T-helper 2 cell (primary cell): Measurements from ENCODE around the gene ARL3.
"Not testable (repeated sequence)": the region's sequence is repeated elsewhere in the genome, so short reads cannot be mapped to it uniquely, and the experiment has no call there.

ENCODE experiments used
- DNase-seq, 5 experiments: peaks; one replicate each; pipeline versions ENCODE4 v3.0.0 to v3.0.0-alpha.2; 2012 to 2022

ARL3 gene

GRCh38 chr10:102701796-102702195, 12.4 kb downstream of the ARL3 start:
- no peak for DNase-seq

DNA sequence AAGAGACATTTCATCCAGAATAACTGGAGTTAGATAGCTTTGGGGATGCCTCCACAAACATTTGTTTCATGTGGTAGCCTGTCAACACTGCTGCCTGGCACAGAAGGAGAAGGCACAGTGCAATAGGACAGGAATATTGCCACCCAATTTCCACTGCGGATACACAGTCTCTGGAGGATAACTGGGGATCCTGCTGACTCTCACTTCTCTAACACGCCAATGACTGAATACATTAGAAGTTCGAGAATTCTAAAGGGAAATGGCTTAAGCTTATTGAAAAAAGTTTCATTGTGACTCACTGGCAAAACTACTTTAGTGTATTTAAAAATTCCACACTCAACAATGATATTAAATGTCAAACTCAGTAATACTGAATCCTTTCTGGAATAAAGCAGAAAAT, 12.9 kb downstream of the ARL3 start:
- no peak for DNase-seq

DNA sequence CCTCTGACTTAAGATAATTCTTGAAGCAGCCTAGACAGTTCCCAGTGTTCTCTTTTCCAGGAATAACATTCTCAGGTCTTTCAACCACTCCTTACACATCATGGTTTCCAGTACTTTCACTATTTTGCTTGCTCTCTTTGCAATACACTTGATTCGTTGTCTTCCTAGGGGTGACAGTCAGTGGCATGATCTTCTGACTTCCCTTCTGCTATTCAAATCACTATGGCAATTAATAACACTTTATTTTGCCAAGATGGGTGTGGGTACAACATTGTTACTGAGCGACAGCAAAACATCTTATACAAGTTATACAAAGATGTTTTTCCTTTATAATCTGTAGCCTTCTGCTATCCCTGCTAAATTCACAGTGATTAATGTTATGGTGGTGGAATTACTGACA, 15.3 kb downstream of the ARL3 start:
- no peak for DNase-seq

GRCh38 chr10:102696736-102697135, 17.5 kb downstream of the ARL3 start:
- DNase-seq, result no peak

- DNase-seq, result not testable (repeated sequence)
Measured at GRCh38 chr10:102695401-102695800, 18.8 kb downstream of the ARL3 start.

DNA sequence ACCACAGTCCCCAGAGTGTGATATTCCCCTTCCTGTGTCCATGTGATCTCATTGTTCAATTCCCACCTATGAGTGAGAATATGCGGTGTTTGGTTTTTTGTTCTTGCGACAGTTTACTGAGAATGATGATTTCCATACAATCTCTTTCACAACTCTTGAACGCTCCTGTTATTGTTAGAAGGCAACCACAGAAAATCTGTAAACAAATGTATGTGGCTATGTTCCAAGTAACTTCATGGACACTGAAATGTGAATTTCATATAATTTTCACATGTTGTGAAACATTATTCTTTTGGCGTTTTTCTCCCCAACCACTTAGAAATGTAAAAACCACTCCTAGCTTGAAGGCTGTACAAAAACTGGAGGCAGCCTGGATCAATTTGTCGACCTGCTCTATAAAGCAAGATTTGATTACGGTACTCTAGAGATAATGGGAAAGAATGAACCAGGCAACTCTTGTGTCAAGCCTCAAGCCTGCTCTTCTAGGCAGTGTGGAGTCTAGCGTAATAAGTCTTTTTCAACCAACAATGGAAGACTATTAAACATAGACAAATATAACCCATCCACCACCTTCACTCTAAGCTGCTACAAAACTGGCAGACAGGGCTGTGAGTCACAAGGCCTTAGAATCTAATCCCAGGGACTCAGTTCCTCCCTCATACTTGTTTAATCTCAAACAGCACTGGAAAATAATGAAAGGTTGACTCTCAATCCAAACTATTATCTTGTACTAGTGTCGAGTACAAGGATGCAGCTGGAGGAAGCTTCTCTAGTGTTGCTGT, 22.7 kb downstream of the ARL3 start:
- no peak for DNase-seq

DNA sequence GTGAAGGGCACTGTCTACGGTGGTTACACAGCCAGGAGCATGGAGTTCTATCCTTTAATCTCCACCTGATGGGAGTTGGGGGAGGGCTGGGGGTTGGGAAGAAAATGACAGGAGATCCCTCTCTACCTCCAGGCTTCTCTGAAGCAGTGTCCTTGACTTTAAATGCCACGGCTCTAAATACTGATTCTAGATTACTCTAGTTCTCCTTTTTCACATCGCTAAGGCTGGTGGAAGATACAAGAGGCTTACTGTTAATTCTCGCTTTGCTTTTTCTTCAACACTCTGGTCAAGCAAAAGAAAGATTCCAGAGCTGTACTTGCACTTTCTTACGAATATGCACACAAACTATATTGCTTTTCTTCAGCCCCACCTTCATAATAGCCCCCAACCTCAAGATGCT, 30.5 kb downstream of the ARL3 start:
- DNase-seq, result no peak

GRCh38 chr10:102682981-102683380, 31.2 kb downstream of the ARL3 start:
- no peak for DNase-seq

DNA sequence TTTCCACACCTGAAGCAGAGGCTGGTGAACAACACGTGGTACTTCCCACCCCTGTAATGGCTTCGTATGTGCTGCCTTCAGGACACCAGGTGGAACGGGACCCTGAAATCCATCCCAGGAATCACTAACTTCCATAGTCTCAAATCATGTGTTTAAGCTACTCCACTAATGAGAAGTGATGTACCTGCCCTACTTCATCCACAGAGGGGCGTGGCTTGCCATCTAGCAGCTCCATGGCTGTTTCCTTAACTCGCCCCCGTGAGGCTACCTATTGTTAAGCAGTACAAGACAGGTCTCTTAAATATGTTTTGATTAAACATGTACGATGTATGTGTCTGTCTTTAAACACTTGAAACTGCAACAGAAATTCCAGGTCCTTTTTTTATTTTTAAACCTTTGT, 31.8 kb downstream of the ARL3 start:
- DNase-seq, result no peak

DNA sequence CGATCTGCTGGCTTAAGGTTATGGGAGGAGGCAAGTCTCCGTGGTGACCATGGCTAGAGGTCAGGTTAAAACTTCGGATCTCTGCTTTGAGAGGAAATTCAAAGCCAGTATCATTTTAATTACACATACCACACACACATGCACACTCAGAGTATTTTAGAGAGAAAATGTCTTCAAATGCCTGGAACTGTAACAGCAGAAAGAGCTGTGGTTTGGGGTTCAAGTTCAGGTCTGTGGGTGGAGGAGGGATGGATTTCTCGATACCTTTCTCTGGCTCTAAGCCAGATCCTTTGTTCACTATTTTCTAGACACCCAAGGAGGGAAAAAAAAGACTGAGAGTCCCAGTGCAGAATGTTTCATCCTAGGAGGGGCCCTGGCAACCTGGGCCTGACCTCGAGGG, 32.5 kb downstream of the ARL3 start:
- no peak for DNase-seq

DNA sequence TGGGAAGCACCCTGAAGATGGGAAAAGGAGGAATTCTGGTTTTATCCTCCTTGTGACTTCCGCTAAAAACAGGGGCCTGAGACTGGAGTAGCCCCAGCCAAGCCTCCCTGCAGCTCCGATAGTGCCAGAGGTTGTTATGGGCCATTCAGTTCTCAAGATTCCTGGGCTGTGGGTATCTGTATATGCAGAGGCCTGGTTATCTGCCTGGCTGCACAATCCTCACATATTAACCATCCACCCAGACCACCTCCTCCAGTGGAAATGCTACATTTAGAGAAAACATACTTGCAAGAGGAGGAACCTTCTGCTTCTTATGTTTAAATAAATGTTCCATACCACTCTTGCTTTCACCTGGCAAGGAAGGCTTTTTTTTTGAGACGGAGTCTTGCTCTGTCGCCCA, 34.6 kb downstream of the ARL3 start:
- DNase-seq, result no peak

DNA sequence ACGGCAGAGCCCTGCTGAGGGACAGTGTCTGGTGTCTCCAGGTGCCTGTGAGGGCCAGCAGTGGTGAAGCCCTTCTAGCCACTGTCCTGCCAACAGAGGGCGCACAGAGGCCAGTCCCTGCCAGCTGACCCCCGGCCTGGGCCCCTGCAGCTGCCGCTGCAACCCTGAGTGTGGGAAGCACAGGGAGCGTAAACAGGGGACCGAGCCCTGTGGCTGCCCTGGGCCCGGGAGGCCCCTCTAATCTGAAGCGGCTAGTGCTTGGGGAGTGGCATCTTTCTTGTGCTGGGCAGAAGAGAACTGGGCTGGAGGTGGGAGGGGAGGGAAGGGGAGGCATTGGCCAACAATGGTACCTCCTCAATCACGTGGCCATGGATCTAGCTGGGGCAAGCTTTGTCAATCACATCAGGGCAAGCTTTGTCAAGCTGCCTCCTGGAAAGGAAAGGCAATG, 35.3 kb downstream of the ARL3 start:
- DNase-seq, result no peak

DNA sequence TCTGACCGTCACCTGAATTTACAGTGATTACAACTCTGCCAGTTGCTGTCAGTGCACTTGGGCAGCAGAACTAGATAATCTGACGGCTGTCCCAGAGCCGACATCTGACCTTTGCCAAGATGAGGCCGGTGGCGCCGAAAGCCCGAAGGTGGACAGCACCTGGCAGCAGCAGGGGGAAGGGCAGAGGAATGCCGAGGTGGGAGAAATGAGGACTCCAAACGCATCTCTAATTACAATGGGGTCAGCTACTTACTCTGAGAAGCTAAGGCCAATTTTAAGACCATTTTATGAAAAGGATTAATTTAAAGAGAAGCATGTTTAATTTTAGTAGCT, 36.2 kb downstream of the ARL3 start:
- no peak for DNase-seq

GRCh38 chr10:102677331-102678067, 36.7 kb downstream of the ARL3 start:
- no peak for DNase-seq

GRCh38 chr10:102676534-102677315, 37.5 kb downstream of the ARL3 start:
- no peak for DNase-seq

GRCh38 chr10:102675666-102676533, 38.3 kb downstream of the ARL3 start:
- no peak for DNase-seq

GRCh38 chr10:102675011-102675665, 39.1 kb downstream of the ARL3 start:
- no peak for DNase-seq

- peak in 1 of 5 experiments; percentile 28 for DNase-seq
Measured at GRCh38 chr10:102674566-102674965, 39.6 kb downstream of the ARL3 start.

- peak in 4 of 5 experiments; percentile 45 to 87 (median 70) for DNase-seq
Measured at GRCh38 chr10:102673819-102674511, 40.2 kb downstream of the ARL3 start.

DNA sequence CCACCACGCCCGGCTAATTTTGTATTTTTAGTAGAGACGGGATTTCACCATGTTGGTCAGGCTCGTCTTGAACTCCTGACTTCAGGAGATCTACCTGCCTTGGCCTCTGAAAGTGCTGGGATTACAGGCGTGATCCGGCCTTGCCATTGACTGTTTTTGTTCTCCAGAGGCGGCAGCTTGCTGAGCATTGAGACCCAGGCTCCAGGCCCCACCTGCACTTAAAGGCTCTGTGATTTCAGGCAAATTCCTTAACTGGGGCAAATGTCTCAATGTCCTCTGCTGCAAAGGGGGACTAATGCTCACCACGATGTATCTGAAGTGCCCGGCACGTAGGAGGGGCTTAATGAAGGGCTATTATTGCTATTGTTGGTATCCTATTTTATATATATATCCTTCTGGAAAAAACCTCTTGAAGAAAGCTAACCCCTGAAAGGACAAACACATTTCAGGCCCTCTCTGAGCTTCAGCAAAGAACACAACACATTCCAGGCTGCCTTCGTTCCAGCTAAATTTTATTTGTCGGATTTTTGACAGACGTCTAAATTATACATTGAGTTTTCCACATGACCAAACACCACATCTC, 40.9 kb downstream of the ARL3 start:
- no peak for DNase-seq

GRCh38 chr10:102670871-102671434, 43.2 kb downstream of the ARL3 start:
- no peak for DNase-seq
